SH-SY5Y (cell line): ENCODE results near the gene OSTC.

Experiments used
- GATA2 ChIP-seq: IDR thresholded peaks from 2 replicates; pipeline ENCODE4 v1.6.1; 2011; ENCODE audit warnings: mild to moderate bottlenecking, low read depth, low read length
- GATA3 ChIP-seq: IDR thresholded peaks from 2 replicates; pipeline ENCODE4 v1.6.1; 2011; ENCODE audit warnings: low read depth, mild to moderate bottlenecking, low read length, moderate library complexity

GRCh38 chr4:108683479-108683878, 33.1 kb downstream of the OSTC start:
- TF ChIP-seq GATA3 (no peak), GATA2 (no peak)
